Gastrocnemius medialis (tissue), 4 donors: Measurements from ENCODE around the gene CXCL6.

ENCODE experiments used
- POLR2A ChIP-seq, 2 donors: fragments of 450-650 bp; IDR thresholded peaks; one replicate each; pipeline ENCODE4 v1.6.1; 2017; ENCODE audit warnings: antibody characterized with exemption in 2 of 2, mild to moderate bottlenecking in 2 of 2, moderate library complexity in 2 of 2
- TF ChIP-seq, protein P1 (sequence below), 5 experiments: fragments of 450-650 bp in 3 of 5; fragments of 200-600 bp in 2 of 5; sonication (generic) in 2 of 5; IDR thresholded peaks in 4 of 5; conservative IDR thresholded peaks in 1 of 5; 1 replicate in 4 of 5; 2 replicates in 1 of 5; pipeline ENCODE4 v1.5.1; 2016 to 2019; ENCODE audit warnings: antibody characterized with exemption in 5 of 5, mild to moderate bottlenecking in 3 of 5, moderate library complexity in 3 of 5

DNA sequence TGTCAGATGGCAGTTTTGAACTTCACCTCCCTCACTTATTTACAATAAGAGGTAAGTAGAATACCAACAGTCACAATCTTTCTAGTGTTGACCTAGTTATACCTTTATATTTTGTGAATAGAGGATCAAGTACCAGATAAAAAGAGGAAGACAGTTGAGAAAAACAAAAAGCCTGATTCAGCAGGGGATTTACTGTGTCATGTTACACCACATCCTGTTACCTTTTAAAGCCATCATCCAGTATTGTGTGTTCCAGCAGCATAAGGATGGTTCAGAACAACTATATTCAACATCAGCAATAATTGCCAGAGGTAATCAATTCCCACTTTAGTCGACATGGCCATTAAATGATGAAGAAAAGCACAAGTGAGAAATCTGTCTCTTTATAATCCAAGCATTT, 21.3 kb upstream of the CXCL6 start:
- TF ChIP-seq, protein P1, sequence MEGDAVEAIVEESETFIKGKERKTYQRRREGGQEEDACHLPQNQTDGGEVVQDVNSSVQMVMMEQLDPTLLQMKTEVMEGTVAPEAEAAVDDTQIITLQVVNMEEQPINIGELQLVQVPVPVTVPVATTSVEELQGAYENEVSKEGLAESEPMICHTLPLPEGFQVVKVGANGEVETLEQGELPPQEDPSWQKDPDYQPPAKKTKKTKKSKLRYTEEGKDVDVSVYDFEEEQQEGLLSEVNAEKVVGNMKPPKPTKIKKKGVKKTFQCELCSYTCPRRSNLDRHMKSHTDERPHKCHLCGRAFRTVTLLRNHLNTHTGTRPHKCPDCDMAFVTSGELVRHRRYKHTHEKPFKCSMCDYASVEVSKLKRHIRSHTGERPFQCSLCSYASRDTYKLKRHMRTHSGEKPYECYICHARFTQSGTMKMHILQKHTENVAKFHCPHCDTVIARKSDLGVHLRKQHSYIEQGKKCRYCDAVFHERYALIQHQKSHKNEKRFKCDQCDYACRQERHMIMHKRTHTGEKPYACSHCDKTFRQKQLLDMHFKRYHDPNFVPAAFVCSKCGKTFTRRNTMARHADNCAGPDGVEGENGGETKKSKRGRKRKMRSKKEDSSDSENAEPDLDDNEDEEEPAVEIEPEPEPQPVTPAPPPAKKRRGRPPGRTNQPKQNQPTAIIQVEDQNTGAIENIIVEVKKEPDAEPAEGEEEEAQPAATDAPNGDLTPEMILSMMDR (IDR thresholded peaks at IDR 0.05 in 4 of 5, conservative IDR thresholded peaks at IDR 0.05 in 1 of 5), result no peak
- TF ChIP-seq POLR2A (IDR thresholded peaks at IDR 0.05), result no peak
